Endodermal cell (in vitro differentiated cells): ENCODE data around the gene PCBP3. TPM values are rescaled to one million over a fixed set of nuclear protein-coding genes. Genes with fewer than 3 reads are reported as not detected.
A peak's percentile ranks its signal among the peaks of the same experiment; 100 is the strongest.

Experiments used
- DNase-seq: peaks from one replicate; pipeline ENCODE4 v3.0.0-alpha.2; 2017
- H3K27ac ChIP-seq: 2 replicates; pipeline ENCODE4 v1.5.1; 2013; ENCODE audit warnings: mild to moderate bottlenecking, low read depth, low read length, moderate library complexity
- H3K27me3 ChIP-seq: 2 replicates; pipeline ENCODE4 v1.6.1; 2013; ENCODE audit warnings: mild to moderate bottlenecking, low read length, moderate library complexity; ENCODE audit not compliant: insufficient read depth, control insufficient read depth, poor library complexity, severe bottlenecking
- H3K36me3 ChIP-seq: 2 replicates; pipeline ENCODE4 v1.7.0; 2013; ENCODE audit warnings: mild to moderate bottlenecking, low read length, moderate library complexity; ENCODE audit not compliant: control insufficient read depth, insufficient read depth
- H3K4me1 ChIP-seq: one replicate; pipeline ENCODE4 v1.7.0; 2013; ENCODE audit warnings: low read length; ENCODE audit not compliant: control insufficient read depth, insufficient read depth
- H3K4me3 ChIP-seq: 2 replicates; pipeline ENCODE4 v1.5.1; 2013; ENCODE audit warnings: mild to moderate bottlenecking, low read length, moderate library complexity
- H3K9ac ChIP-seq: 2 replicates; pipeline ENCODE4 v1.6.1; 2013; ENCODE audit warnings: mild to moderate bottlenecking, low read length, moderate library complexity; ENCODE audit not compliant: poor library complexity, severe bottlenecking; ENCODE audit errors: extremely low read depth
- H3K9me3 ChIP-seq: 2 replicates; pipeline ENCODE4 v1.6.1; 2013; ENCODE audit warnings: mild to moderate bottlenecking, low read length, moderate library complexity; ENCODE audit not compliant: control insufficient read depth
- H3K27ac Mint-ChIP-seq: 2 replicates; pipeline ENCODE4 v1.8.0; 2020; ENCODE audit warnings: mixed read lengths
- H3K27me3 Mint-ChIP-seq: 2 replicates; pipeline ENCODE4 v1.8.0; 2021; ENCODE audit warnings: mild to moderate bottlenecking, mixed read lengths; ENCODE audit not compliant: insufficient read depth
- H3K36me3 Mint-ChIP-seq: 2 replicates; pipeline ENCODE4 v1.8.0; 2020; ENCODE audit warnings: low read depth, mixed read lengths
- H3K4me1 Mint-ChIP-seq: 2 replicates; pipeline ENCODE4 v1.8.0; 2020; ENCODE audit warnings: mixed read lengths
- H3K4me3 Mint-ChIP-seq: 2 replicates; pipeline ENCODE4 v1.8.0; 2020; ENCODE audit warnings: mild to moderate bottlenecking, moderate library complexity, mixed read lengths
- H3K9me3 Mint-ChIP-seq: 2 replicates; pipeline ENCODE4 v1.8.0; 2020; ENCODE audit warnings: mild to moderate bottlenecking, mixed read lengths
- CTCF ChIP-seq: fragments of 200-600 bp; sonication (generic); conservative IDR thresholded peaks from 2 replicates; pipeline ENCODE4 v1.5.0; 2021; ENCODE audit warnings: antibody characterized with exemption, mild to moderate bottlenecking
- WGBS, 2 experiments: methylation state at CpG; one replicate each; pipeline versions ENCODE4 v1.1.5 to v1.1.7; 2013; ENCODE audit warnings: missing lambda C conversion rate in 2 of 2, mixed read lengths in 1 of 2; ENCODE audit not compliant: insufficient coverage in 1 of 2, insufficient read length in 1 of 2; 5-methylcytosine and 5-hydroxymethylcytosine counted together
- total RNA-seq, 2 donors: library from RNA; stranded (reverse); fragmentation: NEBNext Ultra II Directional in 1 of 2; extraction: Animal tissue kit (Norgen Biotek cat#: 25700) in 1 of 2; gene quantifications; 2 replicates in 1 of 2; 3 replicates in 1 of 2; pipeline ENCODE4 v1.2.1, GENCODE V29; 2021

The PCBP3 gene
- total RNA-seq, 2 donors from 2014 or later = 2.1 to 10.6 TPM

GRCh38 chr21:45918835-45919447 is 275.4 kb downstream of the PCBP3 start:
- H3K4me3 ChIP-seq = no peak overlapping the region
- Mint-ChIP-seq H3K4me1 (no peaks in the 10 kb centered on the region), H3K36me3 (no peaks in the 10 kb centered on the region), H3K9me3 (no peaks in the 10 kb centered on the region), H3K4me3 (no peak overlapping the region), H3K27me3 (no peaks in the 10 kb centered on the region), H3K27ac (no peak overlapping the region)
- H3K27ac ChIP-seq = no peak overlapping the region
- no peak overlapping the region for H3K9ac ChIP-seq
- H3K9me3 ChIP-seq = peaks cover 8% of the 10 kb centered on the region
- no peaks in the 10 kb centered on the region for H3K27me3 ChIP-seq
- H3K36me3 ChIP-seq = no peaks in the 10 kb centered on the region
- WGBS, 2 experiments = 87 to 89% methylated on average over 14 to 20 of the region's 20 CpGs
- no peaks in the 10 kb centered on the region for H3K4me1 ChIP-seq
- peak; percentile 67 for DNase-seq
- peak; percentile 49 for TF ChIP-seq CTCF

GRCh38 chr21:45919593-45919992 is 276.1 kb downstream of the PCBP3 start:
- WGBS, 2 experiments = 86 to 91% methylated on average over 4 to 15 of the region's 15 CpGs

GRCh38 chr21:45920824-45921600 is 277.5 kb downstream of the PCBP3 start:
- no peaks in the 10 kb centered on the region for H3K27me3 Mint-ChIP-seq
- H3K4me1 ChIP-seq = no peaks in the 10 kb centered on the region

More at GRCh38 chr21:45919593-45919992, 276.1 kb downstream of the PCBP3 start:
- no peaks in the 10 kb centered on the region for H3K36me3 Mint-ChIP-seq
- H3K4me1 Mint-ChIP-seq = no peaks in the 10 kb centered on the region
- no peak overlapping the region for H3K4me3 Mint-ChIP-seq
- H3K9ac ChIP-seq = no peak overlapping the region
- no peak for DNase-seq
- H3K27ac Mint-ChIP-seq = no peak overlapping the region
- H3K4me3 ChIP-seq = no peak overlapping the region
- peaks cover 11% of the 10 kb centered on the region for H3K9me3 ChIP-seq
- no peaks in the 10 kb centered on the region for H3K27me3 ChIP-seq
- no peaks in the 10 kb centered on the region for H3K27me3 Mint-ChIP-seq
- no peaks in the 10 kb centered on the region for H3K36me3 ChIP-seq
- TF ChIP-seq CTCF = no peak
- no peaks in the 10 kb centered on the region for H3K4me1 ChIP-seq
- H3K9me3 Mint-ChIP-seq = no peaks in the 10 kb centered on the region
- H3K27ac ChIP-seq = no peak overlapping the region

More at GRCh38 chr21:45920824-45921600, 277.5 kb downstream of the PCBP3 start:
- H3K9me3 Mint-ChIP-seq = no peaks in the 10 kb centered on the region
- TF ChIP-seq CTCF = no peak
- H3K4me3 Mint-ChIP-seq = no peak overlapping the region
- peaks cover 11% of the 10 kb centered on the region for H3K9me3 ChIP-seq
- H3K27ac ChIP-seq = no peak overlapping the region
- H3K27me3 ChIP-seq = no peaks in the 10 kb centered on the region
- no peaks in the 10 kb centered on the region for H3K36me3 Mint-ChIP-seq
- H3K9ac ChIP-seq = no peak overlapping the region
- H3K36me3 ChIP-seq = no peaks in the 10 kb centered on the region
- DNase-seq = no peak
- H3K27ac Mint-ChIP-seq = no peak overlapping the region
- no peaks in the 10 kb centered on the region for H3K4me1 Mint-ChIP-seq
- H3K4me3 ChIP-seq = no peak overlapping the region
- WGBS, 2 experiments = 93 to 95% methylated on average over 4 to 5 of the region's 8 CpGs
